Heart left ventricle (tissue), 16 donors: Measurements from ENCODE around the gene AXIN1. TPM values are rescaled to one million over a fixed set of nuclear protein-coding genes. Genes with fewer than 3 reads are reported as not detected.
"Not testable (repeated sequence)": the region's sequence is repeated elsewhere in the genome, so short reads cannot be mapped to it uniquely, and the experiment has no call there.

Experiments used
- ATAC-seq, 4 donors: fragments of 200-7000 bp; cut with Tn5 transposase; one replicate each; pipeline ENCODE4 v1.9.1; 2020 to 2022; ENCODE audit warnings: moderate library complexity in 4 of 4, mild to moderate bottlenecking in 3 of 4, moderate number of reproducible peaks in 1 of 4
- DNase-seq, 5 donors: peaks; one replicate each; pipeline ENCODE4 v3.0.0-alpha.2; 2020
- H3K27ac ChIP-seq, 12 donors: fragments of 200-600 bp; sonication (generic) in 4 of 12; one replicate each; pipeline versions ENCODE4 v1.5.0 to v1.8.0; 2016 to 2022; ENCODE audit warnings: mild to moderate bottlenecking in 2 of 12
- H3K27me3 ChIP-seq, 9 donors: fragments of 200-600 bp; sonication (generic) in 2 of 9; one replicate each; pipeline versions ENCODE4 v1.5.1 to v1.8.0; 2016 to 2022; ENCODE audit warnings: mild to moderate bottlenecking in 3 of 9
- H3K36me3 ChIP-seq, 9 donors: fragments of 200-600 bp; sonication (generic) in 2 of 9; one replicate each; pipeline versions ENCODE4 v1.5.0 to v1.8.0; 2018 to 2022; ENCODE audit warnings: mild to moderate bottlenecking in 2 of 9
- H3K4me1 ChIP-seq, 12 donors: fragments of 200-600 bp; sonication (generic) in 4 of 12; one replicate each; pipeline versions ENCODE4 v1.5.0 to v1.8.0; 2016 to 2022; ENCODE audit warnings: mild to moderate bottlenecking in 3 of 12
- H3K4me3 ChIP-seq, 12 donors: fragments of 200-600 bp; sonication (generic) in 4 of 12; one replicate each; pipeline versions ENCODE4 v1.5.0 to v1.8.0; 2017 to 2022; ENCODE audit warnings: mild to moderate bottlenecking in 9 of 12, moderate library complexity in 4 of 12
- H3K9me3 ChIP-seq, 12 donors: fragments of 200-600 bp; sonication (generic) in 4 of 12; one replicate each; pipeline versions ENCODE4 v1.5.0 to v1.8.0; 2016 to 2022; ENCODE audit warnings: mild to moderate bottlenecking in 1 of 12
- CTCF ChIP-seq, 12 donors: fragments of 200-600 bp; sonication (generic) in 4 of 12; IDR thresholded peaks; one replicate each; pipeline versions ENCODE4 v1.5.0 to v1.8.0; 2018 to 2022; ENCODE audit warnings: antibody characterized with exemption in 12 of 12, mild to moderate bottlenecking in 5 of 12
- POLR2A ChIP-seq, 2 donors: fragments of 450-650 bp; IDR thresholded peaks; one replicate each; pipeline ENCODE4 v1.6.1; 2017; ENCODE audit warnings: antibody characterized with exemption in 2 of 2, mild to moderate bottlenecking in 2 of 2, moderate library complexity in 2 of 2
- WGBS, 4 donors: extraction: QIAGEN DNeasy Blood & Tissue Kit in 2 of 4; methylation state at CpG; one replicate each; pipeline versions ENCODE4 v1.1.5 to v1.1.7; 2013 to 2018; 5-methylcytosine and 5-hydroxymethylcytosine counted together
- intact Hi-C, 10 donors: fragments of 100-400 bp; cut with DNase I; formaldehyde crosslinking; loops; one replicate each; pipeline versions ENCODE4 v1.11.1 to v1.14.2; 2022
- polyA plus RNA-seq, 2 donors: library from polyadenylated mRNA; stranded (reverse); fragments of 200-250 nt; gene quantifications; one replicate each; pipeline ENCODE4 v1.2.3, GENCODE V29; 2013
- total RNA-seq, 9 donors: library from RNA; depleted of rRNA in 2 of 9; stranded (reverse); fragments of >200 nt in 2 of 9; fragmentation: NEBNext Ultra II Directional in 3 of 9; extraction: Animal tissue kit (Norgen Biotek cat#: 25700) in 3 of 9; gene quantifications; one replicate each; pipeline versions ENCODE4 v1.1.0 to v1.2.4, GENCODE V29; 2016 to 2023
- donor health status: ischemic (EF 13 %, LVEDD 7.1; RV severe dilation, severe dysfunction).
- donor health status: healthy with polysubstance abuse.
- donor health status: DM: no; HTN: yes; CAD: no.
- donor health status: DM: no; HTN: no; CAD: no.
- donor health status: ischemic (EF 25% LVEDD 6.9; RV normal size, moderate dysfunction).
- donor health status: ischemic (EF 25% LVEDD 5.7; RV mildly dilated, moderate dysfunction).
- donor health status: healthy.
- donor health status: DM: yes; HTN: yes; CAD: no.
- donor health status: ischemic (EF 35%, LVEDD 5.7; RV mildly dilated, moderate dysfunction).
- donor health status: nonischemic (EF 11% LVEDD 7.7; RV severe dilation, severe dysfunction).
- donor health status: DM: yes; HTN: yes; CAD: no.
- donor health status: PGD.
- donor health status: ischemic (EF 29% LVEDD 5.4; RV normal size, mild dysfunction).
- donor health status: nonischemic (EF 23%, LVEDD 6.1; RV moderate dilation, normal function).

The AXIN1 gene
- total and polyA plus RNA-seq, 11 donors: 6.8 to 32.0 (median 11.6) TPM

- no peak overlapping the region for H3K4me3 ChIP-seq
- intact Hi-C loops: loop anchor here in 8 of 10 donors (2.0 to 5.0 kb wide), 3 partner anchors 245 to 257 kb away; no protein-coding TSS in a partner anchor
- H3K36me3 ChIP-seq: peaks cover 0 to 28% (median 26%) of the 10 kb centered on the region in 9 donors
- DNase-seq (no peak), ATAC-seq (no peak)
- WGBS, 4 donors: 39 to 49% (median 44%) methylated on average over 14 to 24 of the region's 24 CpGs
- H3K27ac ChIP-seq: no peak overlapping the region
- TF ChIP-seq POLR2A (IDR thresholded peaks at IDR 0.05): no peak
- no peak for TF ChIP-seq CTCF (IDR thresholded peaks at IDR 0.05)
- H3K4me1 ChIP-seq: no peaks in the 10 kb centered on the region
- H3K9me3 ChIP-seq: no peaks in the 10 kb centered on the region
- H3K27me3 ChIP-seq: peaks cover 0 to 6% (median 0%) of the 10 kb centered on the region in 9 donors
These were observed 11.4 kb upstream of the AXIN1 start for GRCh38 chr16:363766-364490.

GRCh38 chr16:363110-363765 is 10.7 kb upstream of the AXIN1 start:
- ATAC-seq: no peak
- TF ChIP-seq CTCF (IDR thresholded peaks at IDR 0.05): no peak
- TF ChIP-seq POLR2A (IDR thresholded peaks at IDR 0.05): no peak
- intact Hi-C loops: loop anchor here in 8 of 10 donors (2.0 to 5.0 kb wide), 3 partner anchors 244 to 256 kb away; no protein-coding TSS in a partner anchor
- no peaks in the 10 kb centered on the region for H3K9me3 ChIP-seq
- H3K4me3 ChIP-seq: no peak overlapping the region
- 56 to 67% (median 62%) methylated on average over 9 to 20 of the region's 20 CpGs for WGBS, 4 donors
- H3K27ac ChIP-seq: no peak overlapping the region
- no peak for DNase-seq
- H3K36me3 ChIP-seq: peaks cover 0 to 21% (median 19%) of the 10 kb centered on the region in 9 donors
- H3K4me1 ChIP-seq: no peaks in the 10 kb centered on the region
- peaks cover 0 to 6% (median 0%) of the 10 kb centered on the region in 9 donors for H3K27me3 ChIP-seq

- not testable (repeated sequence) for H3K4me3 ChIP-seq, H3K27ac ChIP-seq, DNase-seq, H3K4me1 ChIP-seq, H3K27me3 ChIP-seq, H3K9me3 ChIP-seq
- WGBS, 4 donors: 68 to 89% (median 80%) methylated on average over 8 to 24 of the region's 24 CpGs
- peak in 1 of 4 donors; percentile 1 for ATAC-seq
- intact Hi-C loops: loop anchor here in 9 of 10 donors (1.0 to 5.0 kb wide), 4 partner anchors 244 to 255 kb away; no protein-coding TSS in a partner anchor
- H3K36me3 ChIP-seq: peaks cover 0 to 15% (median 13%) of the 10 kb centered on the region in 9 donors
These were observed 10.1 kb upstream of the AXIN1 start for GRCh38 chr16:362702-362999.

- H3K27ac ChIP-seq: no peak overlapping the region
- ATAC-seq (peak; percentile 68 to 88 (median 79)), DNase-seq (peak; percentile 68 to 86 (median 73))
- H3K9me3 ChIP-seq: no peaks in the 10 kb centered on the region
- TF ChIP-seq POLR2A (IDR thresholded peaks at IDR 0.05) (no peak), CTCF (IDR thresholded peaks at IDR 0.05) (peak; percentile 53 to 79 (median 70))
- H3K4me3 ChIP-seq: no peak overlapping the region
- intact Hi-C loops: loop anchor here in 9 of 10 donors (1.0 to 5.0 kb wide), 4 partner anchors 243 to 255 kb away; no protein-coding TSS in a partner anchor
- WGBS, 4 donors: 28 to 34% (median 33%) methylated on average over 16 to 30 of the region's 30 CpGs
- H3K4me1 ChIP-seq: no peaks in the 10 kb centered on the region
- H3K36me3 ChIP-seq: peaks cover 0 to 10% (median 7%) of the 10 kb centered on the region in 9 donors
- H3K27me3 ChIP-seq: peaks cover 0 to 6% (median 0%) of the 10 kb centered on the region in 9 donors
These were observed 9.6 kb upstream of the AXIN1 start for GRCh38 chr16:361872-362701.
